K562 (cell line): ENCODE data around the gene CEMIP. TPM values are rescaled to one million over a fixed set of nuclear protein-coding genes. Genes with fewer than 3 reads are reported as not detected.

Experiments used
- CAMTA2 ChIP-seq: fragments of 250-450 bp; sonication (Bioruptor Pico); conservative IDR thresholded peaks from 2 replicates; pipeline ENCODE4 v1.5.1; 2022
- CREB1 ChIP-seq, 2 experiments: sonication (generic) in 1 of 2; formaldehyde crosslinking in 1 of 2; IDR thresholded peaks; 2 replicates each; pipeline versions ENCODE4 v1.6.1 to v1.8.0; 2012 to 2022; ENCODE audit warnings: inconsistent platforms in 1 of 2, mild to moderate bottlenecking in 1 of 2, missing genetic modification reagents in 1 of 2, moderate library complexity in 1 of 2
- ELF2 ChIP-seq: fragments of 250-450 bp; sonication (Bioruptor Pico); IDR thresholded peaks from 2 replicates; pipeline ENCODE4 v1.5.0; 2021; ENCODE audit warnings: mild to moderate bottlenecking
- ETV1 ChIP-seq: fragments of 450-650 bp; conservative IDR thresholded peaks from 2 replicates; pipeline ENCODE4 v1.6.1; 2016; ENCODE audit warnings: missing genetic modification characterization, control low read depth, low read depth, missing compliant biosample characterization
- GATAD2A ChIP-seq: fragments of 450-650 bp; IDR thresholded peaks from 2 replicates; pipeline ENCODE4 v1.6.1; 2017
- HDAC3 ChIP-seq: fragments of 450-650 bp; IDR thresholded peaks from 2 replicates; pipeline ENCODE4 v1.6.1; 2018; ENCODE audit warnings: borderline replicate concordance, mild to moderate bottlenecking, moderate library complexity; ENCODE audit not compliant: partially characterized antibody
- MTF1 ChIP-seq: fragments of 250-450 bp; sonication (Bioruptor Pico); IDR thresholded peaks from 2 replicates; pipeline ENCODE4 v1.9.0; 2021; ENCODE audit warnings: moderate library complexity, mild to moderate bottlenecking, inconsistent platforms, borderline replicate concordance
- NFIC ChIP-seq: fragments of 450-650 bp; IDR thresholded peaks from 2 replicates; pipeline ENCODE4 v1.6.1; 2017; ENCODE audit warnings: mild to moderate bottlenecking, inconsistent platforms
- PCBP1 ChIP-seq: fragments of 200-400 bp; formaldehyde crosslinking; IDR thresholded peaks from 2 replicates; pipeline ENCODE4 v1.6.1; 2018; ENCODE audit warnings: mild to moderate bottlenecking, low read depth, low read length; ENCODE audit not compliant: poor library complexity, severe bottlenecking
- RBFOX2 ChIP-seq: fragments of 200-400 bp; formaldehyde crosslinking; IDR thresholded peaks from 2 replicates; pipeline ENCODE4 v1.6.1; 2017; ENCODE audit warnings: low read depth, mild to moderate bottlenecking, low read length, moderate library complexity
- SAP30 ChIP-seq: fragments of 200-600 bp; sonication (generic); IDR thresholded peaks from 2 replicates; pipeline ENCODE4 v1.6.1; 2012; ENCODE audit warnings: borderline replicate concordance, low read depth, mild to moderate bottlenecking, moderate library complexity, low read length, control low read depth, inconsistent platforms; ENCODE audit not compliant: insufficient read depth, poor library complexity, severe bottlenecking
- SIRT6 ChIP-seq: IDR thresholded peaks from one replicate; pipeline ENCODE4 v1.6.1; 2012; ENCODE audit warnings: low read depth, mild to moderate bottlenecking, control low read depth, inconsistent platforms, low read length, moderate library complexity
- TEAD2 ChIP-seq: fragments of 450-650 bp; IDR thresholded peaks from 2 replicates; pipeline ENCODE4 v1.6.1; 2016; ENCODE audit warnings: missing genetic modification characterization, control low read depth, missing compliant biosample characterization
- ZBTB7A ChIP-seq: IDR thresholded peaks from 2 replicates; pipeline ENCODE4 v1.6.1; 2011; ENCODE audit warnings: low read depth, mild to moderate bottlenecking, low read length, moderate library complexity, borderline replicate concordance; ENCODE audit not compliant: control insufficient read depth
- ZNF699 ChIP-seq: fragments of 250-450 bp; sonication (Bioruptor Pico); IDR thresholded peaks from 2 replicates; pipeline ENCODE4 v1.8.0; 2021; ENCODE audit warnings: mild to moderate bottlenecking, moderate library complexity; ENCODE audit not compliant: insufficient replicate concordance
- ZNF79 ChIP-seq: fragments of 250-450 bp; sonication (Bioruptor Pico); IDR thresholded peaks from 2 replicates; pipeline ENCODE4 v1.4.0; 2020; ENCODE audit warnings: low read depth, mild to moderate bottlenecking, moderate library complexity
- polyA plus RNA-seq, 8 experiments: library from polyadenylated mRNA; depleted of rRNA in 4 of 8; stranded (reverse) in 5 of 8; unstranded in 3 of 8; fragments of >200 nt; fragmentation: Nextera tagmentation in 2 of 8; fragmentation: Illumina TruSeq in 1 of 8; extraction: Ambion mirVana in 2 of 8; extraction: Trizol in 1 of 8; gene quantifications; 2 replicates each; pipeline versions ENCODE4 v1.2.1 to v1.2.3, GENCODE V29; 2011 to 2014; ENCODE audit warnings: inconsistent platforms in 1 of 8, missing spikeins in 1 of 8
- total RNA-seq, 7 experiments: library from RNA; depleted of rRNA in 6 of 7; stranded (reverse); fragments of >200 nt in 6 of 7; fragmentation: Illumina TruSeq in 2 of 7; extraction: Trizol in 2 of 7; gene quantifications; 2 replicates each; pipeline versions ENCODE4 v1.2.1 to v1.2.3, GENCODE V29; 2011 to 2021; ENCODE audit warnings: low replicate concordance in 1 of 7
- TF ChIP-seq, protein P1 (sequence below): sonication (generic); formaldehyde crosslinking; IDR thresholded peaks from 2 replicates; pipeline ENCODE4 v1.8.0; 2022; ENCODE audit warnings: missing genetic modification reagents, mild to moderate bottlenecking, borderline replicate concordance
- TF ChIP-seq, protein P2 (sequence below): sonication (generic); formaldehyde crosslinking; IDR thresholded peaks from 2 replicates; pipeline ENCODE4 v1.8.0; 2022; ENCODE audit warnings: missing genetic modification reagents, mild to moderate bottlenecking, moderate library complexity, borderline replicate concordance
- TF ChIP-seq, protein P3 (sequence below): fragments of 250-450 bp; sonication (Bioruptor Pico); IDR thresholded peaks from 2 replicates; pipeline ENCODE4 v1.4.0; 2020; ENCODE audit warnings: mild to moderate bottlenecking
- TF ChIP-seq, protein P4 (sequence below): fragments of 450-650 bp; IDR thresholded peaks from 2 replicates; pipeline ENCODE4 v1.6.1; 2017; ENCODE audit warnings: antibody characterized with exemption

CEMIP gene
- total and polyA plus RNA-seq, 9 of the 15 experiments (the other 6 are each of a cell fraction or from before 2014, with no cell fraction given), result 0.33 TPM; not detected in 8

- TF ChIP-seq SIRT6 (no peak), RBFOX2 (peak; percentile 93), ZBTB7A (peak; percentile 97), MTF1 (CRISPR knock-in tag) (no peak), ZNF699 (CRISPR knock-in tag) (no peak), HDAC3 (no peak), PCBP1 (no peak), ZNF79 (CRISPR knock-in tag) (no peak), GATAD2A (no peak; the same call in 1 of the 2 replicates), CAMTA2 (CRISPR knock-in tag) (0 out of 2 replicates have a peak, but pooled peaks have one; percentile 55), ETV1 (tag) (peak; percentile 39), ELF2 (CRISPR knock-in tag) (peak; percentile 62; the same call in 1 of the 2 replicates), TEAD2 (tag) (no peak), NFIC (peak; percentile 8), CREB1 (IDR thresholded peaks at IDR 0.05) (peak; percentile 36; the same call in 1 of the 2 replicates), CREB1 (CRISPR knock-in tag; IDR thresholded peaks at IDR 0.05) (peak; percentile 65), SAP30 (peak; percentile 11)
- TF ChIP-seq, protein P1, sequence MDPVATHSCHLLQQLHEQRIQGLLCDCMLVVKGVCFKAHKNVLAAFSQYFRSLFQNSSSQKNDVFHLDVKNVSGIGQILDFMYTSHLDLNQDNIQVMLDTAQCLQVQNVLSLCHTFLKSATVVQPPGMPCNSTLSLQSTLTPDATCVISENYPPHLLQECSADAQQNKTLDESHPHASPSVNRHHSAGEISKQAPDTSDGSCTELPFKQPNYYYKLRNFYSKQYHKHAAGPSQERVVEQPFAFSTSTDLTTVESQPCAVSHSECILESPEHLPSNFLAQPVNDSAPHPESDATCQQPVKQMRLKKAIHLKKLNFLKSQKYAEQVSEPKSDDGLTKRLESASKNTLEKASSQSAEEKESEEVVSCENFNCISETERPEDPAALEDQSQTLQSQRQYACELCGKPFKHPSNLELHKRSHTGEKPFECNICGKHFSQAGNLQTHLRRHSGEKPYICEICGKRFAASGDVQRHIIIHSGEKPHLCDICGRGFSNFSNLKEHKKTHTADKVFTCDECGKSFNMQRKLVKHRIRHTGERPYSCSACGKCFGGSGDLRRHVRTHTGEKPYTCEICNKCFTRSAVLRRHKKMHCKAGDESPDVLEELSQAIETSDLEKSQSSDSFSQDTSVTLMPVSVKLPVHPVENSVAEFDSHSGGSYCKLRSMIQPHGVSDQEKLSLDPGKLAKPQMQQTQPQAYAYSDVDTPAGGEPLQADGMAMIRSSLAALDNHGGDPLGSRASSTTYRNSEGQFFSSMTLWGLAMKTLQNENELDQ, result no peak
- TF ChIP-seq, protein P2, sequence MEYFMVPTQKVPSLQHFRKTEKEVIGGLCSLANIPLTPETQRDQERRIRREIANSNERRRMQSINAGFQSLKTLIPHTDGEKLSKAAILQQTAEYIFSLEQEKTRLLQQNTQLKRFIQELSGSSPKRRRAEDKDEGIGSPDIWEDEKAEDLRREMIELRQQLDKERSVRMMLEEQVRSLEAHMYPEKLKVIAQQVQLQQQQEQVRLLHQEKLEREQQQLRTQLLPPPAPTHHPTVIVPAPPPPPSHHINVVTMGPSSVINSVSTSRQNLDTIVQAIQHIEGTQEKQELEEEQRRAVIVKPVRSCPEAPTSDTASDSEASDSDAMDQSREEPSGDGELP, result peak; percentile 56; the same call in 1 of the 2 replicates
- TF ChIP-seq, protein P3, sequence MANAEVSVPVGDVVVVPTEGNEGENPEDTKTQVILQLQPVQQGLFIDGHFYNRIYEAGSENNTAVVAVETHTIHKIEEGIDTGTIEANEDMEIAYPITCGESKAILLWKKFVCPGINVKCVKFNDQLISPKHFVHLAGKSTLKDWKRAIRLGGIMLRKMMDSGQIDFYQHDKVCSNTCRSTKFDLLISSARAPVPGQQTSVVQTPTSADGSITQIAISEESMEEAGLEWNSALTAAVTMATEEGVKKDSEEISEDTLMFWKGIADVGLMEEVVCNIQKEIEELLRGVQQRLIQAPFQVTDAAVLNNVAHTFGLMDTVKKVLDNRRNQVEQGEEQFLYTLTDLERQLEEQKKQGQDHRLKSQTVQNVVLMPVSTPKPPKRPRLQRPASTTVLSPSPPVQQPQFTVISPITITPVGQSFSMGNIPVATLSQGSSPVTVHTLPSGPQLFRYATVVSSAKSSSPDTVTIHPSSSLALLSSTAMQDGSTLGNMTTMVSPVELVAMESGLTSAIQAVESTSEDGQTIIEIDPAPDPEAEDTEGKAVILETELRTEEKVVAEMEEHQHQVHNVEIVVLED (CRISPR knock-in tag), result peak; percentile 36; the same call in 1 of the 2 replicates
- TF ChIP-seq, protein P4, sequence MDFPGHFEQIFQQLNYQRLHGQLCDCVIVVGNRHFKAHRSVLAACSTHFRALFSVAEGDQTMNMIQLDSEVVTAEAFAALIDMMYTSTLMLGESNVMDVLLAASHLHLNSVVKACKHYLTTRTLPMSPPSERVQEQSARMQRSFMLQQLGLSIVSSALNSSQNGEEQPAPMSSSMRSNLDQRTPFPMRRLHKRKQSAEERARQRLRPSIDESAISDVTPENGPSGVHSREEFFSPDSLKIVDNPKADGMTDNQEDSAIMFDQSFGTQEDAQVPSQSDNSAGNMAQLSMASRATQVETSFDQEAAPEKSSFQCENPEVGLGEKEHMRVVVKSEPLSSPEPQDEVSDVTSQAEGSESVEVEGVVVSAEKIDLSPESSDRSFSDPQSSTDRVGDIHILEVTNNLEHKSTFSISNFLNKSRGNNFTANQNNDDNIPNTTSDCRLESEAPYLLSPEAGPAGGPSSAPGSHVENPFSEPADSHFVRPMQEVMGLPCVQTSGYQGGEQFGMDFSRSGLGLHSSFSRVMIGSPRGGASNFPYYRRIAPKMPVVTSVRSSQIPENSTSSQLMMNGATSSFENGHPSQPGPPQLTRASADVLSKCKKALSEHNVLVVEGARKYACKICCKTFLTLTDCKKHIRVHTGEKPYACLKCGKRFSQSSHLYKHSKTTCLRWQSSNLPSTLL, result no peak
Observed at GRCh38 chr15:81000624-81001151, 221.5 kb downstream of the CEMIP start, which contains the start of gene TLNRD1 (continued).
